ENCODE results near the gene KCNT2. TPM values are rescaled to one million over a fixed set of nuclear protein-coding genes. Genes with fewer than 3 reads are reported as not detected.

KCNT2 gene
- total RNA-seq, 1 donor from 2014 or later: not detected

DNA sequence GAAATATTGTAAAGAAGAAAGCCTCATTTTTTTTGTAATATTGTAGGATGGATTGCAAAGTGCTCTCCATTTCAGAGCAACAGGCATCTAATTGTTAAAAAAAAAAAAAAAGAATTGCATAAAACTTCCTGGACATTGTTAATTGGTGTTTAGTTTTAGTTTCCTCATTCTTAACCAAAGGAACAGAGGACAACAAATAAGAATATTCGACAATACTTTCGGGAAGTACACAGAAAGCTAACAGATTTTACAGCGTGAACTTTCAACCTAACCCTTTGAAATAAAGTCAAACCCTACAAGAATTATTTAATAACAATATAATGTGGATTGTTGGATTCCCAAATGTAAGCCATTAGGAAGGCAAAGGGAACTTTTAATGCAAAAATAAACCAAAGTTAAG lies 284.4 kb downstream of the KCNT2 start:
- H3K36me3 Mint-ChIP-seq (ENCODE audit: low read depth): no peaks in the 10 kb centered on the region
- no peak overlapping the region for H3K27ac Mint-ChIP-seq
- H3K27me3 Mint-ChIP-seq: no peaks in the 10 kb centered on the region
- H3K9me3 Mint-ChIP-seq: no peaks in the 10 kb centered on the region
- no peak for ATAC-seq (ENCODE audit: low read depth)
- ChIA-PET CTCF (no interaction called here), POLR2A (no interaction called here)
- TF ChIP-seq, protein P1, sequence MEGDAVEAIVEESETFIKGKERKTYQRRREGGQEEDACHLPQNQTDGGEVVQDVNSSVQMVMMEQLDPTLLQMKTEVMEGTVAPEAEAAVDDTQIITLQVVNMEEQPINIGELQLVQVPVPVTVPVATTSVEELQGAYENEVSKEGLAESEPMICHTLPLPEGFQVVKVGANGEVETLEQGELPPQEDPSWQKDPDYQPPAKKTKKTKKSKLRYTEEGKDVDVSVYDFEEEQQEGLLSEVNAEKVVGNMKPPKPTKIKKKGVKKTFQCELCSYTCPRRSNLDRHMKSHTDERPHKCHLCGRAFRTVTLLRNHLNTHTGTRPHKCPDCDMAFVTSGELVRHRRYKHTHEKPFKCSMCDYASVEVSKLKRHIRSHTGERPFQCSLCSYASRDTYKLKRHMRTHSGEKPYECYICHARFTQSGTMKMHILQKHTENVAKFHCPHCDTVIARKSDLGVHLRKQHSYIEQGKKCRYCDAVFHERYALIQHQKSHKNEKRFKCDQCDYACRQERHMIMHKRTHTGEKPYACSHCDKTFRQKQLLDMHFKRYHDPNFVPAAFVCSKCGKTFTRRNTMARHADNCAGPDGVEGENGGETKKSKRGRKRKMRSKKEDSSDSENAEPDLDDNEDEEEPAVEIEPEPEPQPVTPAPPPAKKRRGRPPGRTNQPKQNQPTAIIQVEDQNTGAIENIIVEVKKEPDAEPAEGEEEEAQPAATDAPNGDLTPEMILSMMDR (IDR thresholded peaks at IDR 0.05): no peak
- intact Hi-C loops (cut with micrococcal nuclease): no loop called here
- no peaks in the 10 kb centered on the region for H3K4me1 Mint-ChIP-seq
- DNase-seq: no peak
- H3K4me3 Mint-ChIP-seq: no peak overlapping the region

DNA sequence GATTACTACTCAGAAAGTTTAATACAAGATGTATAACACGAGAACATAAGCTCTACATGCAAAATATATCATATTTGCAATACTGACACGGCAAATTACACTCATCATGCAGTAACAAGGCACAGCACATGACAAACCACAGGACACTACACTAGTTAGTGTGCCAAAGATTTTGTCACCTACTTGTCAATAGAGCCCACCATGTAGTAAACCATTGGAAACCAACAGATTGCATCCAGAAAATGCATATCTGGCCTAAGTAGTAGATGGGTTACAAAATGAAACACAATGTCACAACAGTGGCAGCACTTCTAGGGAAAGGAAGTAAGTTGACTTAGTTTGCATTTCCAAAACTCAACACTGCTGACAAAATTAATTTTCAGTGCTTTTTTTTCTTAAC lies 288.9 kb downstream of the KCNT2 start:
- CTCF ChIA-PET: no interaction called here
- intact Hi-C loops (cut with micrococcal nuclease): no loop called here
- no peaks in the 10 kb centered on the region for H3K36me3 Mint-ChIP-seq (ENCODE audit: low read depth)
- H3K27ac Mint-ChIP-seq: no peak overlapping the region
- no peak overlapping the region for H3K4me3 Mint-ChIP-seq
- H3K9me3 Mint-ChIP-seq: no peaks in the 10 kb centered on the region
- H3K27me3 Mint-ChIP-seq: no peaks in the 10 kb centered on the region
- POLR2A ChIA-PET: no interaction called here
- no peaks in the 10 kb centered on the region for H3K4me1 Mint-ChIP-seq
- DNase-seq (no peak), ATAC-seq (ENCODE audit: low read depth) (no peak)
- TF ChIP-seq, protein P1 (IDR thresholded peaks at IDR 0.05): no peak

DNA sequence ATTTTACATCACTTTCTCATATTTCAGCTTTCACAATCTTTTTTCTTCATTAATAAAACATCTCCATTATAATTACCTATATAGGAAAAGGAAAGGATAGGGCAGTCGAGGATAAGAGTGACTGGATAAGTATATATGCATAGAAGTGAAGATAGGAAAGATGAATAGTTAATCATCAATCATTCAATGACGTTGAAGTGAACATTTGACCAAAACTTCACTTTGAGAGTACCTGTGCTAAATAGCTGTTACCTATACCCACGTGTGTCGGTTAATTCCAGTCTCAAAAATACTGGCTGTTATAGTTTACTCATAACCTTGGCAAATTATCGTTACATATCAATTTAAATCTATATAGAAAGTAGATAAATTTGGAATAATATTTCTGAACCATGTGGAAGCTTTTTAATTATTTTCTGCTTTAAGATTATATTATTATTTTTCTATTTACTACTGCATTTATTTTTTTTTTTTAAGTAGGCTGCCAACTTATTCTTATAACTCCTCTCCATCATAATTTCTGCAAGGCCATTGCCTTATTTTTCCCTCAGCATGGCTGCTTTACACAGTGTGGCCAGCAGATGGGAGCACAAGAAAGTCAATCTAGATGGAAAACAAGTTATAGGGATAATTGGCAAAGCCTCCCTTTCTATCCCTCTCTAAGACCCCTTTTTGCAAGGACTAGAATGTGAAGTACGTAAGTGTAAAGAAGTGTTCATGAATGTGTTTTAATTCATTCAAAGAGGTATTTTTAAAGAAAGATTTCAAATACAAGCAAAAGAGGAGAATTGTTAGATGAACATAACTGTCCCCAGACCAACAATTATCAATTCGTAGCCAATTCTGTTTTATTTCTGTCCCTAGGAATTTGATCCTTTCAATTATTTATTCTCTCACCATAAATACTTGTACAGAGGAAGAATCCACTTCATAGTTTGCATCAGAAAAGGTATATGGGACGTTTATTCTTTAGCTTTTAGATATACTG lies 290.4 kb downstream of the KCNT2 start:
- Mint-ChIP-seq H3K9me3 (no peaks in the 10 kb centered on the region), H3K4me1 (no peaks in the 10 kb centered on the region), H3K36me3 (ENCODE audit: low read depth) (no peaks in the 10 kb centered on the region), H3K4me3 (no peak overlapping the region), H3K27me3 (no peaks in the 10 kb centered on the region), H3K27ac (no peak overlapping the region)
- POLR2A ChIA-PET: no interaction called here
- intact Hi-C loops (cut with micrococcal nuclease): no loop called here
- TF ChIP-seq, protein P1 (IDR thresholded peaks at IDR 0.05): no peak
- no peak for ATAC-seq (ENCODE audit: low read depth)
- no peak for DNase-seq
- CTCF ChIA-PET: no interaction called here

DNA sequence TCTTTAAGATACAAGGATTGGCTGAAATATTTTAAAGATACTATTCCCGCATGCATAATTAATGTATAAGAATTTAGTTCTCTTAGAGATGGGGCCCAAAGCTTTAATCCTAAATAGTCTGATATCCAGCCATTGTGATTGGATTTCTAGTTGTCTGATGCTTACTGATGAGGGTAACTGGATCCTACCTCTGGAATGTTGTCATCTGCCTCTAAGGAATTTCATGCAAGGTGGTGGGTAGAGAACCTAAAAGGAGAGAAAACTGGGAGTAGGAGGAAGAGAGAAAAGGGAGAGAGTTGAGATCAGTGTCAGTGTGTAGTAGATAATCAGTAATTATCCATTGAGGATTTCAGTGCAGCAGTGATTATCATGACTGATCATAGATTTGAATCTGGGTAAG lies 295.5 kb downstream of the KCNT2 start:
- no peak for DNase-seq
- Mint-ChIP-seq H3K27ac (no peak overlapping the region), H3K4me1 (no peaks in the 10 kb centered on the region), H3K9me3 (no peaks in the 10 kb centered on the region), H3K36me3 (ENCODE audit: low read depth) (no peaks in the 10 kb centered on the region), H3K27me3 (no peaks in the 10 kb centered on the region), H3K4me3 (no peak overlapping the region)
- ChIA-PET POLR2A (no interaction called here), CTCF (no interaction called here)
- intact Hi-C loops (cut with micrococcal nuclease): no loop called here
- TF ChIP-seq, protein P1 (IDR thresholded peaks at IDR 0.05): no peak
- no peak for ATAC-seq (ENCODE audit: low read depth)

DNA sequence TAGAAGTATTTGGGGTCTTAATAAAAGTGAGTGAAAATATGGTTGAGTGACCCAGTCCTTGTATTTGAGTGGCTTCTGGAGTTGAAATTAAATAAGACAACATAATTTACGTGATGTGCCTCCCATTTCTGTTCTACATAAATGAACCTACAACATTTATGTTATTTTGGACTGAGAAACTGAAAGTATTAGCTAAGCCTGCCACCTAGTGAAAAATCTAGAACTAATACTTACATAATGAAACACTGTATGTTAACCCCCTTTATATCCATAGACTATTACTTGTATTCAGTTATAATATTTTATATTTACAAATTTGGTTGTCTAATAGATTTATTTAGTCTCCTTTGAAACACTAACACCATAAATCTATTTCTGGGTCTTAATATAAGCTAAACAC lies 298.9 kb downstream of the KCNT2 start:
- no peak for ATAC-seq (ENCODE audit: low read depth)
- Mint-ChIP-seq H3K4me1 (no peaks in the 10 kb centered on the region), H3K9me3 (no peaks in the 10 kb centered on the region), H3K4me3 (no peak overlapping the region), H3K36me3 (ENCODE audit: low read depth) (no peaks in the 10 kb centered on the region), H3K27ac (no peak overlapping the region), H3K27me3 (no peaks in the 10 kb centered on the region)
- CTCF ChIA-PET: no interaction called here
- TF ChIP-seq, protein P1 (IDR thresholded peaks at IDR 0.05): no peak
- no peak for DNase-seq
- POLR2A ChIA-PET: no interaction called here
- intact Hi-C loops (cut with micrococcal nuclease): loop anchor here (10.0 kb wide), 1 partner anchor 165 kb away; no protein-coding TSS in a partner anchor

All from activated B cell treated with CpG ODN at 0.5 μM for 24 hours (primary cell).